Smooth muscle cell of the brain vasculature (primary cell): ENCODE data around the gene POM121C.
"Not testable (repeated sequence)": the region's sequence is repeated elsewhere in the genome, so short reads cannot be mapped to it uniquely, and the experiment has no call there.

Experiments used
- DNase-seq: peaks from one replicate; pipeline ENCODE4 v3.0.0-alpha.2; 2012; ENCODE audit warnings: low read depth, low spot score

The POM121C gene

DNA sequence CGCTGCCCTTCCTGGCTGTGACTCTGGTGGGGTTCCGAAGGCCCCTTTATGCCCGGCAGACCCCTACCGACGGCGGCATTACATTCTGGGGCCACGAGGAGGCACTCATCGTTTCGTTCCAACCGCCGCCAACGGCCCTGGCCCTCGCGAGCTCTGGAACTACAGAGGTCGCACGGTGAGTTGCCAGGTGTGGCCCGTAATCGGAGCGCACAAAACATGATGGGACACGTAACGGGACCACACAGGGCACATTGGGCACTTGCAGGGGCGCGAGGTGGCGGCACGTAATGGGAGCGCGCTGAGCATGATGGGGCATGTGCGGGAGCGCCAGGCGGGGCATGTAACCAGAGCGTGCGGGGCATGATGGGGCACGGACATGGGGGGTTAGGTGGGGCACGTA is 90.8 kb downstream of the POM121C start, which contains the start of gene TRIM73:
Gene TRIM73 (plus strand): TSS at position 301 of the 400 bp plus-strand sequence. CDS start 3,305 bp downstream, outside the sequence.
- DNase-seq: not testable (repeated sequence)

- DNase-seq: not testable (repeated sequence)
Measured at GRCh38 chr7:75393194-75393593, 92.9 kb downstream of the POM121C start.

DNA sequence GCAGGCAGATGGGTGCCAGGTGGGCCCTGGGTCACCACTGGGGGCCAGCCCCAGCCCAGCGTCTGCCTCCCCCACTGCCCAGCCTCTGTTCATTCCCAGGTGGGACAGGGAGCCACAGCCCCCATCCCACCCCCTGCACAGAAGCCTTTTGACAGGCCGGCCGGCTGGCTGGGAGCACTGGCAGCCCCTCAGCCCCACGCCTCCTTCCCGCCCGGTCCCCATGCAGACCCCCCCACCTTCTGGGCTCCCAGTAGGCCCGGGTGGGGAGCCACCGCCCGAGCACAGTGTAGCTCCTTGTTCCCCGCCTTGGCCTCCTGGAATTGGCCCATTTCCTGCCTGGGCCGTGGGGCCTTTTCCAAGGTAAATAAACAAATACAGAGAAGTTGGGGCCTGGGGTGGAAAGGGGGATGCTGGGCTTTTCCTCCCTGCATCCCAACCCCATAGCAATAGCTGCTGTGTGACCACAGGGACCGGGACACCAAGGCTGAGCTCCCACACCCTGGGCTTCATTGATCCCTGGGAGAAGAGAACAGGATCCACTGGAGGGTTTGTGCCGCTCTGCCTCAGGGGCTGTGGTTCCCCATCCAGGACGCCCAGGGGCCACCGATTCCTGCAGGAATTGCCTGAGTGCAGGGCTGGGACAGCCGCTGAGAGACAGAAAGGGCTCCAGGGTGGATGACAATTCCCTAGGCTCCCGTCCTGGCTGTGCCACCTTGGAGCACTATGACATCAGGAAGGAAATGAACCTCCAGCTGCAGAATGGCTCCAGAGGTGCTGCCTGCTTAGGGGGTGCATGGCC is 111.4 kb downstream of the POM121C start:
- DNase-seq: not testable (repeated sequence)

DNA sequence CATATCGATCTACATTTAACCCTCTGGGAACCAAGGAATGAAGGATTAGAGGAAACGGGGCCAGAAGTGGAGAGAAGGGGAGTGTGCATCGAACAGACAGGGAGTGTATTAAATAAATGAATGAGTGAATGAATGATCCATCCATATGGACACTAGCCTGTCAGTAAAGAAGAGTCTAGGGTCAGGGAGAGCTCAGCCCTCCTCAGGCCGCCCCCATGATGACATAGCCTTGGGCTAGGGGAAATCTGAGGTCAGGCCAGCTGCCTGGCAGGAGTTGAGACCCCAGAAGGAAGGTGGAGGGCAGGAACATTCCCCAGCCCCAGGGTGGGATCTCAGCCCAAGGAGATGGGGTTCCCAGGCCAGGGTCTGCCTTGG is 112.0 kb downstream of the POM121C start:
- DNase-seq: not testable (repeated sequence)

- not testable (repeated sequence) for DNase-seq
Measured at GRCh38 chr7:75367313-75367712, 118.8 kb downstream of the POM121C start.
